Fibroblast of skin of right biceps (primary cell): ENCODE measurements around the gene LMLN.
A peak's percentile ranks its signal among the peaks of the same experiment; 100 is the strongest.
"Not testable (repeated sequence)": the region's sequence is repeated elsewhere in the genome, so short reads cannot be mapped to it uniquely, and the experiment has no call there.

Experiments
- DNase-seq: peaks from one replicate; pipeline ENCODE4 v3.0.0-alpha.2; 2013

Gene LMLN

DNA sequence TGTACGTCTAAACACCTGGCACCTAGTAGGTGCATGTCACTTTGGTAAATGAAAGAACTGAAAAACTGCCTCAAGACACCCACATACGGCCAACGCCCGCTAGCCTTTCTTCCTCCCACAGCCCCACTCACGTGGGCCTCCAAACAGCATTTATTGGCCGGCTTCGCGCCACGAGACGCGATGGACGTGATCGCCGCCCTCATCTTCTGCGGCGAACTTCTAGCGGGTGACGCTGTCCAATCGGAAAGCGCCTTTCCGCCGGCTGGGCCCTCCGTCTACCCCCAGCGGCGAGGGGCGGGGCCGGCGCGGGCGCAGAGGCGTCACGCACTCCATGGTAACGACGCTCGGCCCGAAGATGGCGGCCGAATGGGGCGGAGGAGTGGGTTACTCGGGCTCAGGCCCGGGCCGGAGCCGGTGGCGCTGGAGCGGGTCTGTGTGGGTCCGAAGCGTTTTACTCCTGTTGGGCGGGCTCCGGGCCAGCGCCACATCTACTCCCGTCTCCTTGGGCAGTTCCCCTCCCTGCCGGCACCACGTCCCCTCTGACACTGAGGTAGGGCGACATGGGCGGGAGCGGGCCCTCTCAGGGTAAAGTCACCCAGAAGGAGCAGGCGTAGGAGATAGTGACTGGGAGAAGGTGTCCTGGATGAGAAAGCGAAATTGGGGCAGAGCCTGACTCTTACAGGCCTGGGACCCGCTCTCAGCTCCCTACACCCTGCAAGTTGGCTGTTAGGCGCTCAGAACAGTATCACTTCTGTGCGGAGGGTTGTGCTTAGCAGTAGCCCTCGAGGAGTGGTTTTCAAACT, at the start of gene LMLN:
TSS of gene LMLN (plus strand) at position 327 of the 803 bp plus-strand sequence. CDS start at position 356, 29 bp downstream.
- DNase-seq, result peak; percentile 96

GRCh38 chr3:197912741-197913476, 47.1 kb upstream of the LMLN start:
- no peak for DNase-seq

- no peak for DNase-seq
Observed at GRCh38 chr3:197913641-197914380, 46.2 kb upstream of the LMLN start.

DNA sequence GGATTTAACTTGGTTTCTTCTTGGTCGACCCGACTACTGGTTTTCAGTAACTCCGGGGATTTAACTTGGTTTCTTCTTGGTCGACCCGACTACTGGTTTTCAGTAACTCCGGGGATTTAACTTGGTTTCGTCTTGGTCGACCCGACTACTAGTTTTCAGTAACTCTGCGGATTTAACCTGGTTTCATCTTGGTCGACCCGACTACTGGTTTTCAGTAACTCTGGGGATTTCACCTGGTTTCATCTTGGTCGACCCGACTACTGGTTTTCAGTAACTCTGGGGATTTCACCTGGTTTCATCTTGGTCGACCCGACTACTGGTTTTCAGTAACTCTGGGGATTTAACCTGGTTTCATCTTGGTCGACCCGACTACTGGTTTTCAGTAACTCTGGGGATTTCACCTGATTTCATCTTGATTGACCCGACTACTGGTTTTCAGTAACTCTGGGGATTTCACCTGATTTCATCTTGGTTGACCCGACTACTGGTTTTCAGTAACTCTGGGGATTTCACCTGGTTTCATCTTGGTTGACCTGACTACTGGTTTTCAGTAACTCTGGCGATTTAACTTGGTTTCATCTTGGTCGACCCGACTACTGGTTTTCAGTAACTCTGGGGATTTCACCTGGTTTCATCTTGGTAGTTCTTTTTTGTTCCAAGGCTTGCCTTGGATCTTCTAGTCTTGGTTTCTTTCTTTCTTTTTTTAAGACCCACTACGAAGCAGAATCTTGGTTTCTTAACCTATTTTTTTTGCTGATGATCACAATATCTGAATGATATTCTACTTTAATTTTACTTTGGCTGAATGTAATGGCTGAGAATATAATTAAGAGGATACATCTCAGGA, 38.4 kb upstream of the LMLN start:
- not testable (repeated sequence) for DNase-seq

DNA sequence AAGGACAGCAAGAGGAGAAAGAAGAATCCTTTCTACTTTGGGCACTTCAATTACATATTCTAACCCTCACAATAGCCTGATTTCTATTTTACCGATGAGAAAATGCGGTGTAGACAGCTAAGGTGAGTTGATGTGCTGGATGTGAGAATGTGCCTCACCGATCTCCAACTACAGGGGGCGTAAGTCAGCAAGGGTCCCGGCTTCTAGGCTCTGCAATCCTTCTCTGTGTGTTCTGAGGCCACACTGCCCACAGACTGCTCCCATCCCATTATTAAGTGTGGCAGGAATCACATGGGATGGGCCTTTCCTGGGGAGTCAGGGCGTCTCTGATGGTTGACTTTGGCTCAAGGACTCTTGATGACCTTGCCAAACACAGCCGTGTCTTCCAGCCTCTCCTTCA, 33.6 kb upstream of the LMLN start:
- DNase-seq, result no peak

DNA sequence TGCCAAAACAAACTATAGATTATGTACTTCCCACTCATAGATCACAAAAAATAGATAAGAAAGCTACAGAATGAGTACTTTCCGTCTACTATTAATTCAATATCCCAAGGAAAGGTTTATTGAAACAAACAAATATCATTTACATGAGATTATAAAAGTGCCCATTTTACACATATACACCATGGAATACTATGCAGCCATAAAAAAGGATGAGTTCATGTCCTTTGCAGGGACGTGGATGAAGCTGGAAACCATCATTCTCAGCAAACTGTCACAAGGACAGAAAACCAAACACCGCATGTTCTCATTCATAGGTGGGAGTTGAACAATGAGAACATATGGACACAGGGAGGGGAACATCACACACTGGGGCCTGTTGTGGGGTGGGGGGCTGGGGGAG, 32.4 kb upstream of the LMLN start:
- DNase-seq, result not testable (repeated sequence)

GRCh38 chr3:197936819-197937384, 23.1 kb upstream of the LMLN start:
- DNase-seq, result no peak

GRCh38 chr3:197940745-197941384, 19.2 kb upstream of the LMLN start:
- DNase-seq, result no peak

GRCh38 chr3:197942956-197943556, 17.0 kb upstream of the LMLN start:
- DNase-seq, result peak; percentile 48

GRCh38 chr3:197949191-197949777, 10.7 kb upstream of the LMLN start:
- DNase-seq, result no peak

DNA sequence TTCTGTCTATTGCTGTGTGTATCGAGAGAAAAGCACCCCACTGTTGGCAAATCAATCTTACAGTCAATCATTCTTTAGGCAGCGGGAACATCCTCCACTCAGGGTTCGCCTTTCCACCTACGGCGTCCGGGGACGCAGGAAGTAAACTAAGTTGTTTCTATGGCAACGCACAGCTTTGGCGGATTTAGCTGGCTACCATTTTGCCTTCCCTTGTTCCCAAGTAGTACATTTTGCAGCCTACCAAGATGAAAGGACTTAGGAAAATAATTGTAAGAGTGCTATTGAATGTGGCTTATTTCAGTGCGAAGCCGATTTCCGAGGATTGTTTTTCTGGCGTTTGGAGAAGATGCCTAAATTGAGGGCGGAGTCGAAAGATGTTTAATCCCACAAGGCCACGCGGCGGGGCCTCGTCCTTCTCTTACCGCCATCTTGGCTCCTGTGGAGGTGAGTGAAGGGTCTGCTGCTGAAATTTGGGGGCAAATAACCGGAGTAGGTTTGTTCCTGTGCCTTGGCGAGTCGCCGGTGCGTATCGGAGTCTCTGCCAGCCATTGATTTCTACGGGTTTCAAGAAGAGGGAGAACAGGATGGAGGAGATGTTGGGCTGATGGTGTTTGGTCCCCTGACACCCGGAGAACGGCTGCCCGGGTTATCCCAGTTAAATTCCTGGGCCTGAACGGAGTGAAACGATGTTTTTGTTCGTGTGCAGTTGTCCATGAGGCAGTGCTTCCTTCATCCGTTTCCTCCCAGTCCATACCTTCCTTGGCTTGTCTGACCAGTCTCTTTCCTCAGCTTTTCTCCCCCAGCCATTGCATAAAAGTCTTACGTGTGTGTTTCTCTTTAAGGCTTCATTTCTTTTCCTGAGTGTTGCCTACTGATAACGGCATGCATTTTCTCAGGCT, 10.0 kb upstream of the LMLN start, which contains the start of gene RPL35A:
TSS of gene RPL35A (plus strand) at position 413 of the 899 bp plus-strand sequence. CDS start 778 bp downstream, outside the sequence.
- DNase-seq, result peak; percentile 94

DNA sequence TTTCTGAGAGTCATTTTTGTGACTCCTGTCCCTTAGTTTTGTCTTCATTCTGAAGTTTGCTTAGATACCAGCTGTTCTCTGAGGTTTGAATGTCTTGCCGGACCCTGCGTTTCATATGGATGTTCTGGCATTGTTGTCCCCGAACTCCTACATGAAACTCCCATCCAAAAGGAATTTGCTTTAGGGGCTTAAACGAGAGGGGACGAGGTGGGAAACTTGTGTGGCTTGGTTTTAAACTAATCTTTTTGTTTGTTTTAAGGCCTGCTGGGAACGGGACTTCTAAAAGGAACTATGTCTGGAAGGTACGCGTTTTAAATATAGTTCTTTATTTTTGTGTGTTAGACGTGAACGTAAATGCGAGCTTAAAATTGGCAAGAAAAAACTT, 9.3 kb upstream of the LMLN start:
- no peak for DNase-seq

DNA sequence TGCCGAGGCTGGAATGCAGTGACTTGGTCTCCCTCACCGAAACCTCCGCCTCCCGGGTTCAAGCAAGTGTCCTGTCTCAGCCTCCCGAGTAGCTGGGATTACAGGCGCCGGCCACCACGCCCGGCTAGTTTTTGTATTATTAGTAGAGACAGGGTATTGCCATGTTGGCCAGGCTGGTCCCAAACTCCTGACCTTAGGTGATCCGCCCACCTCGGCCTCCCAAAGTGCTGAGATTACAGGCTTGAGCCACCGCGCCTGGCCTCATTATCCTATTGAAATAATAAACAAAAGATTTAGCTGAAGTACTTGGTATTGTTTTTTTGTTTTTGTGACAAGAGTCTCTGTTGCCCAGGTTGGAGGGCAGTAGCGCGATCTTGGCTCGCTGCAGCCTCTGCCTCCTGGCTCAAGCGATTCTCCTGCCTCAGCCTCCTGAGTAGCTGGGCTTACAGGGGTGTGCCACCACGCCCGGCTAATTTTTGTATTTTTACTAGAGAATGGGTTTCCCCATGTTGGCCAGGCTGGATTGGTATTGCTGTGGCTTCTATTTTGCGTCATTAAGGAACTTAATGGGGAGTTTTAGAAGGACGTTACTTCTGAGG, 8.5 kb upstream of the LMLN start:
- DNase-seq, result no peak

DNA sequence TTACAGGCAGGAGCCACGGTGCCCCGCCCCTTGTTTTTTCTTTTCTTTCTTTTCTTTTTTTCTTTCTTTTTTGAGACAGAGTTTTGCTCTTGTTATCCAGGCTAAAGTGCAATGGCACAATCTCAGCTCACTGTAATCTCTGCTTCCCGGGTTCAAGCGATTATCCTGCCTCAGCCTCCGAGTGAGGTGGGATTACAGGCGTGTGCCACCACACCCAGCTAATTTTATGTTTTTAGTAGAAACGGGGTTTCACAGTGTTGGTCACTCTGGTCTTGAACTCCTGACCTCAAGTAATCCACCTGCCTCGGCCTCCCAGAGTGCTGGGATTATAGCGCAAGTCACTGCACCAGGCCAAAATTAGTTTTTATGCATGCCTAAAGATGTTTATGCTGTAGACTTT, 7.6 kb upstream of the LMLN start:
- DNase-seq, result no peak

DNA sequence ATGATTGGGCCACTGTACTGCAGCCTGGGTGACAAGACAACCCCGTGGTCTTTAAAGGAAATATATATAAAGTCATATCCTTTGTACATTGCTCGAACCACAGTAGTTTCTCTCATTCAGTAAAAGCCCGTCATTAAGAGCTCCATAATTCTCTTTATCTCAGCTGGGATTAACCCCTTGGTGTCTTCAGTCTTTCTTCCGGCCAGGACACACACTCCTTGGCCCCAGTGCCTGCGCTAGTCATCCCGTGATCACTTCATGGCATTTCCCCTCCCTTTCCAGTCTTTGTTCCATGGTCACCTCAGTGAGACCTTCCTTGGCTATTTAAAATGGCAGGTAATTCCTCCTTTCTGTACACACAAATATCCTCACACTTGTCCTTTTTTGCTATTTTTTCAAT, 6.7 kb upstream of the LMLN start:
- no peak for DNase-seq

GRCh38 chr3:197953881-197954280, 6.1 kb upstream of the LMLN start:
- DNase-seq, result no peak

GRCh38 chr3:197955892-197956477, 4.0 kb upstream of the LMLN start:
- no peak for DNase-seq

GRCh38 chr3:197956626-197956988, 3.4 kb upstream of the LMLN start:
- no peak for DNase-seq

GRCh38 chr3:197957790-197958133, 2.3 kb upstream of the LMLN start:
- DNase-seq, result no peak
